ENCODE data around the gene GLRX3.
"Not testable (repeated sequence)": the region's sequence is repeated elsewhere in the genome, so short reads cannot be mapped to it uniquely, and the experiment has no call there.

GLRX3 gene

GRCh38 chr10:130189608-130190054 lies 53.4 kb downstream of the GLRX3 start:
- DNase-seq (ENCODE audit: low spot score), result no peak

- DNase-seq (ENCODE audit: low spot score), result peak; percentile 87
Observed at GRCh38 chr10:130190055-130190736, 54.0 kb downstream of the GLRX3 start.

- DNase-seq (ENCODE audit: low spot score), result no peak
Observed at GRCh38 chr10:130190737-130191115, 54.5 kb downstream of the GLRX3 start.

- DNase-seq (ENCODE audit: low spot score), result no peak
Observed at GRCh38 chr10:130191380-130191779, 55.2 kb downstream of the GLRX3 start.

GRCh38 chr10:130192276-130192848 lies 56.2 kb downstream of the GLRX3 start:
- DNase-seq (ENCODE audit: low spot score), result no peak

- no peak for DNase-seq (ENCODE audit: low spot score)
Observed at GRCh38 chr10:130193033-130193432, 56.8 kb downstream of the GLRX3 start.

- no peak for DNase-seq (ENCODE audit: low spot score)
Observed at GRCh38 chr10:130193493-130194193, 57.5 kb downstream of the GLRX3 start.

- no peak for DNase-seq (ENCODE audit: low spot score)
Observed at GRCh38 chr10:130194194-130194990, 58.2 kb downstream of the GLRX3 start.

GRCh38 chr10:130194991-130195645 lies 58.9 kb downstream of the GLRX3 start:
- DNase-seq (ENCODE audit: low spot score), result no peak

GRCh38 chr10:130195746-130196294 lies 59.6 kb downstream of the GLRX3 start:
- no peak for DNase-seq (ENCODE audit: low spot score)

GRCh38 chr10:130196511-130197487 lies 60.6 kb downstream of the GLRX3 start:
- DNase-seq (ENCODE audit: low spot score), result no peak

- DNase-seq (ENCODE audit: low spot score), result no peak
Observed at GRCh38 chr10:130198651-130199050, 62.5 kb downstream of the GLRX3 start.

- no peak for DNase-seq (ENCODE audit: low spot score)
Observed at GRCh38 chr10:130200179-130201042, 64.2 kb downstream of the GLRX3 start.

GRCh38 chr10:130201043-130201380 lies 64.8 kb downstream of the GLRX3 start:
- DNase-seq (ENCODE audit: low spot score), result no peak

- not testable (repeated sequence) for DNase-seq (ENCODE audit: low spot score)
Observed at GRCh38 chr10:130202150-130202549, 66.0 kb downstream of the GLRX3 start.

GRCh38 chr10:130202984-130203621 lies 66.9 kb downstream of the GLRX3 start:
- DNase-seq (ENCODE audit: low spot score), result no peak

- no peak for DNase-seq (ENCODE audit: low spot score)
Observed at GRCh38 chr10:130203626-130204025, 67.4 kb downstream of the GLRX3 start.

- no peak for DNase-seq (ENCODE audit: low spot score)
Observed at GRCh38 chr10:130206216-130206737, 70.1 kb downstream of the GLRX3 start.

GRCh38 chr10:130207205-130207604 lies 71.0 kb downstream of the GLRX3 start:
- DNase-seq (ENCODE audit: low spot score), result no peak

Measured in CD4-positive, alpha-beta T cell treated with Interleukin-15 for 4 hours (primary cell).